Stimulated activated CD4-positive, alpha-beta T cell treated with anti-CD3 and anti-CD28 coated beads, TNF-alpha, amount 100 ng/mL, for 24 hours (primary cell): Measurements from ENCODE around the gene ARGLU1.

ENCODE experiments used
- DNase-seq, 3 experiments: peaks; one replicate each; pipeline ENCODE4 v3.0.0-alpha.2; 2020; ENCODE audit warnings: low read depth in 3 of 3

The ARGLU1 gene

DNA sequence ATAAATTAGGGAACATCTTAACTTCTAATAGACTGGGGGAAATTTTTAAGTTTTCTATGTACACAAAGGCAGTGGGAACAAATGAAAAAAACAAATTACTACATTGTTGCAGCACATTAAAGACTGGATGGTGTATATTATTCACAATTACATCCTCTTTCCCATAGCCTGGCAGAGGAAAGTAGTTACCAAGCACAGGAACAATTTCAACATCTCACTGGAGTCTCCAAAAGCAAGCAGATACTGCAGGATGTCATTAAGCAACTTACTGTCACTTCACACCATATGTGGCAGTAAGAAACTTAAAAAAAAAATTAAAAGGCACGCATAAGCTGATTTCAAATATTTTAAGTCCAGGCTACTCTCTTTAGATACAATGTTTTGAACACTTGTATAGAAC is 26.1 kb downstream of the ARGLU1 start:
- DNase-seq = no peak

DNA sequence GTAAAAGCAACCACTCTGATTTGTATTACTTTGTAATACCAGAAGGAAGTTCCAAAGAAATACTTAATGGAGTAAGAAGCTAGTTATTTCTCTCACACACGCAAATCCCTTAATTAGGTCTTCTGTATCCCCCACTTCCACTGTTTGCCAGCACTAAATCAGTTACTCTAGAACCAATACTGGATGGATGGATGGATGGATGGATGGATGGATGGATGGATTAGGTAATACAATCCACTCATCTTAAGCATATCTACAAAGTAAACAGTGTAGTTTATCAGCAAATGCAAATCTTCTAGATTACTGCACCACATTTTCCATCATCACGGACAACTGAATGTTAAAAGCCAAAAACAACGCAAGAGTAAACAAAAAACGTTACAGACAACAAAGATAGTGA is 27.3 kb downstream of the ARGLU1 start:
- DNase-seq = no peak

DNA sequence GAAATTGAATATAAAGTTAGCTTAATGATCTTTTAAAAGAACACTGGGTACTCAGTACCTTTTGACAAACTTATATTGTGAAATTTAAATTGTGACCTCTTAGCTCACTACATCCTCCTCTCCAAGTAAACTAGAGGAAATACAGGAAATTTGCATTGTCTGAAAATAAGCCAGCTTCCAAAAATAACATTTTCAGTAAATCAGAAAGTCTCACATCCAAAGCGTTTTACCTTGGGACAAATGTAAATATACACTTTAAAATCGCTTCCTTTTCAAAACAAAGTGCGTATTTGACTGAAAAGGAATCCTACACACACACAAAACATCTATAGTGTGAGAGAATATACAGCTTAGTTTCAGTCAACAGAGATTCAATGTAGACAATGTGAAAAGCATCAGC is 30.4 kb downstream of the ARGLU1 start:
- DNase-seq = no peak

DNA sequence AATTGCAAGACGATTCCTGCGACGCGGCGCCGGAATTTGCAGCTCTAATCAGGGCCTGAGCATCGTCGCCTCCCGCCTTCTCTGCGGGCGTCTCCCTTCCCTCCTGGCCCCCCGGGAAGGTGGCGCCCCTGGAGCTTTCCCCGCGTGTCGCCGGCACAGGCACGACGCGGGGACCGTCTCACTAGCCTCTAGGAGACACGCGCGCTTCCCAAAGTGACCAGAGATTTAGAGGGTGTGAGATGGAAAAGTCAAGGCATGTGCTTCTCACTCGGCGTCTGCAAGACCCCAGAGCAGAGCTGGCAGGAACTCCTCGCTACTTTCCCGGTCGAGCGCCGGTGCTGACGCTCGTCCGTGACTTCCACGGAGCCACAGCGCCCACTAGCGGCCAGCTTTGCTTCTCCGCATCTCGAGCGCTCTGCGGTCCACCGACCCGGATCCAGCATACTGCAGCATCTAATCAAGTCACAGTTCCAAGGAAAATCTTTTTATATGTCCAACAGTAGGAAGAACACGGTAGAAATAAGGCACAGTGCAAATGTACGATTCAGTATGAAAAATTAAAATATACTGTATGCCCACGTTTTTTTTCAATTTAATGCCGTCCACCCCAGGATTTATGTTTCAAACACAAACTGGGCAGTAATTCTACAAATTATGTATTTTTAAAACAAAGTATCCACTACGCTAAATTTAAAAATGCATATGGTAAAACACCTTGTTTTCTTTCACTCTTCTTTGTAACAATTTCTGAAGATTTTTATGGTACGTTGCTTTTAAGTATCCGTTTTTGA is 31.5 kb downstream of the ARGLU1 start:
- peak; percentile 75 to 83 (median 77) for DNase-seq

DNA sequence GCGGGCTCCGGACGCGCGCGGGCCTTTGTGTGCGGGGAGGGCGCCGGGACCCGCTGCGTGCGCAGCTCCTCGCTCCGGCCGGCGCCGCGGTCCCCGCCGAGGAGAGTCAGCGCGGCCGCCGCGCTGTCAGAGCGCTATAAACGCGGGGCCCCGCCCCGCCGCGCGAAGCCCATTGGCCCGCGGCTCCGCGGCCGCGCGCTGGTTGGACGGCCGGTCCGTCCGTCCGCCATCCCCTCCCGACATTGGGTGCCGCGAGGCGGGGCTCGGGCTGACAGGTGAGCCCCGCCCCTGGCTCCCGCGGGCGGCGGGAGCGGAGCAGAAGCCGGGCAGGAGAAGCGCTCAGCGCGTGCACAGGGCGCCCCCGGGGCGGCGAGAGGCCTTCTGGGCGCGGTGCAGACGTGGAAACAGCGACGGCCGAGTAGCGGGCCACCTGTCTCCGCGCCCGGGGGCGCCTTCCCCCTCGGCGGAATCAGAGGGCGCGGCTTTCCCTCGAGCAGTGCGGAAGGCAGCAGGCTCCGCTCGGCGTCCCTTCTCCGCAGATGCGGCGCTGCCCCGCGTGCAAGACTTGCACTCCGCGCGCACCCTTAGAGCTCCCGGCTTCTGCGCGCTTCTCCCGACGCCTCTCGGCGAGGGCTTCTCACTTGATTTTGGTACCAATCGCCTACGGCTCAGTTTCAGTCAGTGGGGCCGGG is 32.2 kb downstream of the ARGLU1 start, which contains the start of gene EFNB2:
Gene EFNB2 (minus strand): TSS at position 111 of the 692 bp plus-strand sequence. CDS start 698 bp downstream, outside the sequence.
- peak; percentile 69 to 84 (median 72) for DNase-seq

DNA sequence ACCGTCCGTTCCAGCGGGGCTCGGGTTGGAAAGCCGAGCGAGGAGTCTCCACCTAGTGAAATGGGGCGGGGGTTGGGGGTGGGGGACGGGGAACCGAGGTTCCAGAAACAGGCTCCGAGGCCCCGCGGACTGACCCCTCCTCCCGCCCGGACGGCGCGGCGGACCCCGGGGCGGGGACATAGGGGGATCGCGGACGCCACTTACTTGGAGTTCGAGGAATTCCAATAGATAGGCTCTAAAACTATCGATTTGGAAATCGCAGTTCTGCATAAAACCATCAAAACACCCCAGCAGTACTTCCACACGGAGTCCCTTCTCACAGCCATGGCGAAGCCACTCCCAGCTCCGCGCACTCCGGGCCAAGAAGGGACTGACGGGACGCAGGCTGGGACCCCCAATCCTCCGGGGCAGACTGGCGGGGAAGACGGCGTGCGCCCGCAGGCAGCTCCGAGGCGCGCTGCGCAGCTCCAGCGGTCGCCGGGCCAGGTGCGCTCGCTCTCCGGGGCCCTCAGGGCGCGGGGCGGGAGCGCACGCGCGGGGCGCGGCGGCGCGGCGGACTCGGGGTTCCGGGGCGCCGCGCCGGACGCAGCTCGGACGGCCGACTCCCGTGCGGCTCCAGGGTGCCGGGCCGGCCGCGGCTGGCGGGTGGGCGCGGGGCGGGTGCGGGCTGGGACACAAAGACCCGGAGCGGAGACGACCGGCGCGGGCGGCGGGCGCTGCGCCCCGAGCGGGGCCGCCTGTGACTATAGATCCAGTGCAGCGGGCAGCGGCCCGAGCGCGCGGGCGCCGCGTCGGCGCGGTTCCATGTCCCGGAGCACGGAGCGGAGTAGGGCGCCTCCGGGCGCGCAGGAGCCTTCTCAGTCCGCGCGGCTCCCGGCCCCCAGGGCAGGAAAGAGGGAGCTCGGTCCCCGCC is 33.0 kb downstream of the ARGLU1 start:
- DNase-seq = peak in 1 of 3 experiments; percentile 15

DNA sequence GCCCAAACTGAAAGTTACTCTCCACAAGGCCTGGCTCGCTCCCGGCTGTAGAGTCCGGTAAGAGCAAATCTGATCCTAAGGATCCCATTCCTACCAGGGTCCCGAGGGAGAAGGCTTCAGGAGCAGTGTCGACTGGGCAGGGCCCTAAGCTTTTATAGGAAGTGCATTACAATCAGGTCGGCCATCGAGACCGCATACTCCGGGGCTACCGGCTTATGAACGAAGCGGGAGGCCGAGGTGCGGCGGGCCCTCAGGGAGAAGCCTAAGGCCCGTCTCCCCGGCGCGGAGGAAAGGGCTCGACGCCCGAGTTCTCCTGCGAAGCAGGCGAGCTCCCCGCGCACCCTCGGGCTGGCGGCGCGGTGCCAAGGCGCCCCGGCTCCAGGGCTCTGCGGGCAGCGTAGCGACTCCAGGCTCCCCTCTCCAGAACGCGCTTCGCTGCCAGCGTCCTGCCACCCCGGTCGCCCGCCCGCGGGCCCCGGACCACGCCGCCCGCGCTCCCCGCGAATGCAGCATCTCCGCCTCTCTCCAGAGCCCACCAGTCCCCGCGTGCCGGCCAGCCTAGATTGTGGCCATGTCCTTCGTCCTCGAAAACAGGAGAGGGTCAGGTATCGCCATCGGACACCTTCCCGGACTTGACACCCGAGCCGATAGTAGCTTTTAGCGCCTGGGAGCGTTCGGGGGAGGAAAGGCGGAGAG is 33.8 kb downstream of the ARGLU1 start:
- no peak for DNase-seq

DNA sequence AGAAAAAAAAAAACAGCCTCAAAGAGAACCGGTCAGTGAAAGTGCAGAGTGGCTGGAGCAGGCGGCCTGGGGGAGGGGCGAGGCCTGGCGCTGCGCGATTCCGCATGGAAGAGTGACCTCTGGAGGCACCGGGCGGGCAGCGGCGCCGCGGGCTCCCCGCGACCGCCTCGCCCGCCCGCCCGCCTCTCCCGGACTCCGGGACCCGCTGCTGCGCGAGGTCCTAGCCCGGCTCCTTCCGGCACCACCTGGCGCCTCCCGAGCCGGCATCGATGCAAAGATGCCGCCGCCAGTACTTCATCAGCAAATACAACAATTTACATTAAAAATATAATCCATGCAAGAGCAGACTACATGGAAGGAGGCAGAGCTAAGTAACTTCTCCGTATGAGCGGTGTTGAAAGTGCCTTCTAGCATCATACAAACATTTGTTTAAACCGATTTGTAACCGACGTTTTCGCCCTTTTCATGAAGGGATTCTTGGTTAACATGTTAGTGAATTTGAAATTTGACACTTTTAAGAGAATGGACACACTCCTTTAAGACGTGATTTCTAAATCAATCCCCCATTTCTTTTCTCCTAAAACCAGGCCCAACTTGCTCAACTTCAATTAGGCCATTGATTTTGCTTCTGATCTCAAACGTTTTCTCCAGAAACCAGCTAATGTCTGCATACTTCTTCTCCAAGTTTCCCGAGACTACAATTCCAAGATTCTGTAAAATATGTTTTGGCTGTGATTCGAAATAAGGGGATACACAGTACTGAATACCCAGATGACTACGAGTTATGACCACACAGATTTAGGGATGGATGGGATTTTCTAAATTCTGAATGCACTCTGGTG is 34.6 kb downstream of the ARGLU1 start:
- DNase-seq = no peak

DNA sequence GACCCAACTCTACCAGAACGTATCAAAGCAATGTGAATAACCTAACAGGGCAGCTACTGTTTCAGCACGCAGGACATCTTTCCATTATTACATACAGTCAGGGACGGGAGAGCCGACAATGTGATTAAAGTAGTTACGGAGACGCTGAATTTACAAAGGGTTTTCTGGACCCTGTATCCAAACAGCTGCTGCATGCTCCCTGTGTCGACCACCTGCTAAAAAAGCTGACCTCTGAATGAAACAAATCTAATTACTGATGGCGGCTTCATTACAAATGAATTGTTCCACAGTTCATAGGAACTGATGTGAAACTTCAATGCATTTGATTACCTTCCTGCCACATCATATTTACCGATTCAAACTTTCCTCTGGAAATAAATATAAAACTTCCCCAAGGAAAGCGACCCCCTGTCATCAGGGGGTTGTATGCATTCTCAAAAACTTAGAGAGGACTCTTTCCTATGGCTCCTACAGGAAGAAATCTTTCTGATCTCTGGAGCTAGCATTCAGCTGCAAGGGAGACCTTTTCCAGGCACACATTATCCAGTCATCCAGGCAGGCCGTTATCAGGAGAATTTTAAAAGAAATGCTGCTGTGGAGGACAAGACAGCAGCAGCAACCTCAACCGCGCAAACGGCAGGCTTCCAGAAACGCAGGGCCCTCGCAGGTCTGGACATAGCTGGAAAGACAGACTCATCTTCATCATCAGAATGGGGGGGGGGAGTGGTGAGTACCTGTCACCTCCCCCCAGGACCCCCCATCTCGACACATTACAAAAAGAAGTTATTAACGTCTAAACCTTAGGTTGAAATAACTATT is 35.6 kb downstream of the ARGLU1 start:
- DNase-seq = no peak

DNA sequence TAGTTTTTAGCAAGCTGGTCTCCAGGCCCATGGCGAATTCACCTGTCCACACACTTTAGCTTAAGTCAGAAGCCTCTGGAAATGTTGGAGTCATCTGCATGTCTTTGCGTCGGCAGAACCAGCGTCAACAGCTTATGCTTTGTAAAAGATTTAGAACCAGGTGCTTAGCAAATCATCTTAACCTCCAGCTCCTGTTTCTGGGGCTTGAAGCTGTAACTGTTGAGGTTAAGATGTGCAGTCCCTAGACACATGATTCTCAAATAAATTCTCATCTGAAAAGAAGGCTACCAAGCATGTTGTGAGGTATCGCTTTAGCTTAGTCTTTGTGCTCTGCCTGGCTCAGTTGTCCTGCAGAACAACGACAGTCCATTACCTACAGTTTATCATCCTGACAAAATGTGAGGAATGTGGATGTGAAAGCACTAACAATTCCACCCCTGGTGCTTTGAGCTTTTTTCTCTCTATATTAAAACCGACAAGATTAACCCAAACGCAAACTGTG is 36.9 kb downstream of the ARGLU1 start:
- no peak for DNase-seq

DNA sequence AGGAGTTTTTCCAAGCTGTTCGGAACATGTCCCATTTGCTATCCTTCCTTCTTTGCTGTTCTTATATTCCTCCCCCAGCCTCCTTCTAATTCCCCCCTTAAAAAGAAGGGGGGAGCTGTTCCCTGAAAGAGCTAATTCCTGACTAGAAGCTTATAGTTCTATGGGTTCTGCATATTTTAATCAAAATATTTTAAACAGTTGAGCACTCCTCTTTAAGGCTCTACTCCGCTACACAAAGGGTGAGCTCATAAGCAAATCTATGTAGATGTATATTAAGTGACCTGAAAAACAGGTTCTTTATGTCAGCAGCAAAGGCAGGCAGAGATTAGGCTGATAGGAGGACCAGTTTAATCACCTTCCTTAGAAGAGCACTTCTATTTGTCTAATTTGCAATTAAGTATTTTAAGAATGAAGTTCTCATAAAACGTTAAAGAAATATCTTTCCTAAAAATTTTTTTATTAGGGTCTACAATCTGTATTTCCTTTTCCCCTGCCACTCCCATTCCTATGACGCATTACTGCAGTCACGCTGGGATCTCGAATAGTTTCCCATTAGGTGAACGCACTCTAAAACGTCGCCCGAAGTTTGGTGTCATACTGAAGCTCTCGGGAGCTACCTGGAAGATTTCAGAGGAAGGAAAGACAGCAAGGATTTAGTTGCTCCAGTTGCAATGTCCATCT is 37.6 kb downstream of the ARGLU1 start:
- no peak for DNase-seq

DNA sequence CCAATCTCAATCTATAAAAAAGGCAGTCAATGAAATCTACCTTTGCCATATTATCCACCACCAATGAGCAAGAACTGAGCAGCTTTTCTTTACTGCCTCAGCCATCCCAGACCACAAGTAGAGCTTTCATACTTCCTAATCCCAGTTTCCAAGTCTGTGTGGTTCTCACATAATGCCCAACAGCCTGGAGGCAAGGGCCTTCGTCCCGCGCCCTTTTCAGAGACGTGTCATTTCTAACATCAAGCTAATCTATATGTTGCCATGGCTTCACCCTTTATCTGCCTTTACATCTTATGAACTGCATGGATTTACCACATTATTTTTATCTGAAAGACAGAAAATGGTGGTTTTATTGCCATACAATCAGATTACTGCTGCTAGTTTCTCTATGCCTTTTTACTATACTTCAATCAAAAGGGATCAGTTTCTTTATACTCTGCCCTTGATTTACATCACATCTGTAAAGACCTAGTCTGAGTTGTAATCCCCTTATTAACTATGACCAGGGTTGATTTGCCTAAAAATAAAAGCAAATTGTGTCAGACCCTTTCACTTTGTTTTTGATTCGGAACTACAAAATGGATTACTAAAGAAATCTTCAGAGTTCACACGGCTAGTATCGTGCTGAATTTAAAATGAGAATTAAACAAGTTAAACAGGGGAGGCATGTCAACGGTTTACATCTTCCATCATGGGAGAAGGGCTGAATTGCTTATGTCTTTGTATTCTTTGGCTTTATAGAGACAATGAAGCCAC is 38.3 kb downstream of the ARGLU1 start:
- DNase-seq = no peak

DNA sequence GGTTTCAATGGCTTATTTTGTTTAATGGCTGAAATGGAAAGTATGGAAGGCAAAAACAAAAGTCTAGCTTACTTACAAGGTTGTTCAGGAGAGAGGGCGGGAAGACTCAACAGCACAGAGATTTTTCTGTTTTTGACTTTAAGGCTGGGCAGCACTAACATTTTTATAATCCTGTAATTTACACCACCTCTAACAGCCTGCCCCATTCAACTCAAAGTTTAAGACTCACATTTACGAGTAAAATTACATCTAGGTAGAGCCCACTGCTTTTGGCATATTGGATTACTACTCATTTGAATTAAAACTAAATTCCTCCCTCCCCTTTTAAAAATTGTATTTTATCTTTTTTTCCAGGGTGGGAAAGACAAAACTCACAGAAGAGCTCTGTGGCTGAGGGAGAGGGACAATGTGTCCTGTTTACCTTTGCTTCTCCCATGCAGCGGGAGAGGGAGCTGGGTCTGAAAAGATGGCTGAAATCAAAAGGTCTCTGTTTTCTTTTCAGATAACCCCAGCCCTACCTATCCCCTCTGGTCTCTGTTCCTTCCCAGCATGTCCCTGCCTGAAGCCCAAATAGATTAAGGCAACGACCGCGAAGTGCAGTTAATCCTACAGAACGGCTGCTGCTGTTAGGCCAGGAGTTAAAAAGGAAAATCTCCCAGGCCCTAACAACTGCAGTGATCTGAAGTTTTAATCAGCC is 39.1 kb downstream of the ARGLU1 start:
- no peak for DNase-seq

DNA sequence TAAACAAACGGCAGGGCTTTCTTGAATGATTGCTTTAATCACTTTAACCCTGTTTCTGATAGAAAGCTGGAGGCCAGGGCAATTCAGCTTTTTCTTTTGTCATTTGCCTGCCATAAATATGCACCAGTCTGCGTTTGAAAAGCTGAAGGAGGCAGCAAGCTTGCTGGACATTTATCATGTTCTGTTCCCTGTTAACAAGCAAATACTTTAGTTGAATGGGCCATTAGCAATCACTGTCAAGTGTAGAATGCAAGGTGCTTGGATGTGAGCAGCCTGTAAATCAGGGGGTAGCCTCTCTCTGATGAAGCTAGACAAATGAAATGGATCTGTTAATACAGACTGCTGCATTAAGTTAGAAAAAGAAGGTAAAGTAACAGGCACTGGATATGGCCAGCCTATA is 40.1 kb downstream of the ARGLU1 start:
- DNase-seq = no peak

DNA sequence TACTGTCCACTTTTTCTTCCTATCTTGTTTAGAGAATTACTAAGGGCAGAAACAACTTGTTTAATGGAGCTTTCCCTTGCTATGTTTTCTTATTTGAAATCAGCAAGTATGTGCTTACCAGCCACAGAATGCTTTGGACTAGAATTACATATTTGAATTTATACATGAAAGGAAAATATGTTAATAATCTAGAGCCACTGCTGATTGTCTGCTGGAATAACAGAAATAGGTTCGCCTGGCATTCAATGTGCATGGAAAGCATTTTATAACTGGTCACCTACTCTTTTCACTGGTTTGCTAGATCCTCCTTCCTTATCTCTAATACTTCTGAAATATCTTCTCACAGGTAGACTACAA is 40.5 kb downstream of the ARGLU1 start:
- no peak for DNase-seq

DNA sequence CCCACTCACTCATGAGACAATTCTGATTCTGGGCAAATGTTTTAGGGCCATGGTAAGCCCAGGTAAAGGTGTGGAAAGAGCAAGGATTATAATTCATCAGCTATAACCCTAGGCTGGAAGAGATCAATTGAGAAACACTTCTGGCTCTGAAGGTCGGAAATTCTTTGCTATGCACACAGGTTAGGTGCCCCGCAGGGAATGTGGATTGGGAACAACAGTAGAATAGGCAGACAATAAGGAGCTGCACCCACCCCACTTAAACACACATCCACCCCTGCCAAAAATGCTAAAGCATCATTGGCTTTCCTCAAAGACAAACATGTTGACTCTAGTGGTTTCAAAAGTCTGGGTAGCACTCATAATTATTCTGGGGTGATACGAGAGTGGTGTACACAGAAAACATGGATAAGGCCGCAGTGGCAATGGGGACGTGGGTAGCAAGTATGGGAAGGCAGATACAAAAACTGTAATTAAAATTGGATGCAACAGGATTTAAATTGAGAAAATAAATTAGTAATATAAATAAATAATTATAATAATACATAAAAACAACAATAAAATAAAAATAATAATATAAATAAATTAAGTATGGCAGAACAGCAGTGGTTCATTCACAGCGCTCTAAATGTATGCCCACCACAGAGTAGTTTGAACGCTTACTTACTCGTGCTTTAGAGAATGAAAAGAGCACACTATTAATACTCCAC is 41.0 kb downstream of the ARGLU1 start:
- no peak for DNase-seq

DNA sequence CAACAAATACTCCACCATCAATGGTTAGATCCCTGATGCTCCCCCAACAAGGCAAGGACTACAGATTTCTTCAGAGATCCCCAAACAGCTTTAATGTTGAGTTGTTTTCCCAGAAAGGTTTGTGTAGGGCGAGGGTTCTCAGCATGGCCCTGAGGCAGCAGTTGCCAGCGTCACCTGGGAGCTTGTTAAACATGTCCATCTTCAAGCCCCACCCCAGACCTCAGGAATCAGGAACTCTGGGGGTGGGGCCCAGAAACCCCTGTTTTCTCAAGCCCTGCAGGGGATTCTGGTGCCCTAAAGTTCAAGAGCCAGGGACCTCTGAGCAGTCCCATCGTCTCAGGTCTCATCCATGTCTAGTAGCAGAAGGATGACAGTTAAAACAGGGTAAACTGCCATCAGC is 42.1 kb downstream of the ARGLU1 start:
- no peak for DNase-seq
